Activated CD4-positive, alpha-beta T cell treated with anti-CD3 and anti-CD28 coated beads, Interleukin-2, amount 50 U/mL, for 4 hours (primary cell): ENCODE results near the gene DIDO1.
A peak's percentile ranks its signal among the peaks of the same experiment; 100 is the strongest.
"Not testable (repeated sequence)": the region's sequence is repeated elsewhere in the genome, so short reads cannot be mapped to it uniquely, and the experiment has no call there.

Experiments
- DNase-seq, 2 experiments: peaks; one replicate each; pipeline ENCODE4 v3.0.0-alpha.2; 2020

Gene DIDO1

GRCh38 chr20:62875419-62876361 is 50.6 kb downstream of the DIDO1 start:
- no peak for DNase-seq

- DNase-seq = no peak
Measured at GRCh38 chr20:62874964-62875344, 51.4 kb downstream of the DIDO1 start.

GRCh38 chr20:62873681-62874031 is 52.6 kb downstream of the DIDO1 start:
- not testable (repeated sequence) for DNase-seq

- no peak for DNase-seq
Measured at GRCh38 chr20:62873280-62873679, 53.0 kb downstream of the DIDO1 start.

GRCh38 chr20:62872862-62873261 is 53.4 kb downstream of the DIDO1 start:
- no peak for DNase-seq

GRCh38 chr20:62872184-62872847 is 54.0 kb downstream of the DIDO1 start:
- no peak for DNase-seq

GRCh38 chr20:62864207-62864606 is 62.1 kb downstream of the DIDO1 start:
- no peak for DNase-seq

- peak; percentile 86 to 89 for DNase-seq
Measured at GRCh38 chr20:62861726-62862336, 64.5 kb downstream of the DIDO1 start, which contains the start of gene TCFL5. Gene TCFL5 (minus strand): TSS chr20:62861822. CDS start chr20:62861670, 152 bp downstream.

GRCh38 chr20:62860924-62861691 is 65.2 kb downstream of the DIDO1 start:
- DNase-seq = peak in 1 of 2 experiments; percentile 24

GRCh38 chr20:62860391-62860923 is 65.8 kb downstream of the DIDO1 start:
- no peak for DNase-seq

GRCh38 chr20:62859721-62860120 is 66.6 kb downstream of the DIDO1 start:
- DNase-seq = no peak

- no peak for DNase-seq
Measured at GRCh38 chr20:62858058-62858830, 68.1 kb downstream of the DIDO1 start.

- no peak for DNase-seq
Measured at GRCh38 chr20:62856931-62857619, 69.2 kb downstream of the DIDO1 start.

- DNase-seq = no peak
Measured at GRCh38 chr20:62855120-62855519, 71.2 kb downstream of the DIDO1 start.

GRCh38 chr20:62854121-62854520 is 72.2 kb downstream of the DIDO1 start:
- DNase-seq = no peak

- DNase-seq = not testable (repeated sequence)
Measured at GRCh38 chr20:62853304-62853703, 73.0 kb downstream of the DIDO1 start.

- DNase-seq = no peak
Measured at GRCh38 chr20:62852841-62853240, 73.5 kb downstream of the DIDO1 start.

- no peak for DNase-seq
Measured at GRCh38 chr20:62852196-62852595, 74.1 kb downstream of the DIDO1 start.

- no peak for DNase-seq
Measured at GRCh38 chr20:62850333-62850974, 75.9 kb downstream of the DIDO1 start.

GRCh38 chr20:62849431-62849830 is 76.9 kb downstream of the DIDO1 start:
- no peak for DNase-seq

- DNase-seq = not testable (repeated sequence)
Measured at GRCh38 chr20:62848917-62849316, 77.4 kb downstream of the DIDO1 start.
